Esophagus muscularis mucosa (tissue), 4 donors: ENCODE data around the gene CANX. TPM values are rescaled to one million over a fixed set of nuclear protein-coding genes. Genes with fewer than 3 reads are reported as not detected.
"Not testable (repeated sequence)": the region's sequence is repeated elsewhere in the genome, so short reads cannot be mapped to it uniquely, and the experiment has no call there.

Experiments
- DNase-seq: peaks from one replicate; pipeline ENCODE4 v3.0.0-alpha.2; 2017; ENCODE audit errors: extremely low spot score
- H3K27ac ChIP-seq, 4 donors: fragments of 200-600 bp; sonication (generic); replicated peaks in 1 of 4; 1 replicate in 3 of 4; 2 replicates in 1 of 4; pipeline ENCODE4 v1.5.1; 2016 to 2019; ENCODE audit warnings: mild to moderate bottlenecking in 1 of 4
- H3K27me3 ChIP-seq, 4 donors: fragments of 200-600 bp; sonication (generic); one replicate each; pipeline versions ENCODE4 v1.5.1 to v1.6.0; 2016 to 2019
- H3K36me3 ChIP-seq, 4 donors: fragments of 200-600 bp; sonication (generic); one replicate each; pipeline ENCODE4 v1.5.1; 2016 to 2019
- H3K4me1 ChIP-seq, 4 donors: fragments of 200-600 bp; sonication (generic); one replicate each; pipeline ENCODE4 v1.5.1; 2016 to 2019
- H3K4me3 ChIP-seq, 4 donors: fragments of 200-600 bp; sonication (generic); 1 replicate in 2 of 4; 2 replicates in 2 of 4; pipeline ENCODE4 v1.5.1; 2016 to 2019; ENCODE audit warnings: mild to moderate bottlenecking in 4 of 4, moderate library complexity in 1 of 4
- H3K9me3 ChIP-seq, 4 donors: fragments of 200-600 bp; sonication (generic); 1 replicate in 3 of 4; 2 replicates in 1 of 4; pipeline ENCODE4 v1.5.1; 2016 to 2019
- EP300 ChIP-seq: sonication (generic); formaldehyde crosslinking; IDR thresholded peaks from one replicate; pipeline ENCODE4 v1.6.1; 2017; ENCODE audit warnings: antibody characterized with exemption
- POLR2A ChIP-seq: fragments of 450-650 bp; IDR thresholded peaks from one replicate; pipeline ENCODE4 v1.6.1; 2017; ENCODE audit warnings: antibody characterized with exemption, moderate library complexity, mild to moderate bottlenecking, low read depth
- POLR2AphosphoS5 ChIP-seq, 2 donors: sonication (generic); formaldehyde crosslinking; IDR thresholded peaks; one replicate each; pipeline ENCODE4 v1.6.1; 2017; ENCODE audit warnings: antibody characterized with exemption in 2 of 2
- WGBS: methylation state at CpG from one replicate; pipeline ENCODE4 v1.1.5; 2018; 5-methylcytosine and 5-hydroxymethylcytosine counted together
- intact Hi-C: fragments of 100-400 bp; cut with DNase I; formaldehyde crosslinking; loops from one replicate; pipeline ENCODE4 v1.15.1; 2023
- total RNA-seq, 4 donors: library from RNA; depleted of rRNA; stranded (reverse); fragments of >200 nt; gene quantifications; one replicate each; pipeline versions ENCODE4 v1.1.0 to v1.2.1, GENCODE V29; 2016
- TF ChIP-seq, protein P1 (sequence below), 3 experiments: fragments of 200-600 bp in 2 of 3; fragments of 450-650 bp in 1 of 3; sonication (generic) in 2 of 3; IDR thresholded peaks; one replicate each; pipeline ENCODE4 v1.5.1; 2017 to 2019; ENCODE audit warnings: antibody characterized with exemption in 3 of 3, mild to moderate bottlenecking in 2 of 3, moderate library complexity in 1 of 3

Gene CANX
- total RNA-seq, 4 donors from 2014 or later = 230 to 403 (median 321) TPM

DNA sequence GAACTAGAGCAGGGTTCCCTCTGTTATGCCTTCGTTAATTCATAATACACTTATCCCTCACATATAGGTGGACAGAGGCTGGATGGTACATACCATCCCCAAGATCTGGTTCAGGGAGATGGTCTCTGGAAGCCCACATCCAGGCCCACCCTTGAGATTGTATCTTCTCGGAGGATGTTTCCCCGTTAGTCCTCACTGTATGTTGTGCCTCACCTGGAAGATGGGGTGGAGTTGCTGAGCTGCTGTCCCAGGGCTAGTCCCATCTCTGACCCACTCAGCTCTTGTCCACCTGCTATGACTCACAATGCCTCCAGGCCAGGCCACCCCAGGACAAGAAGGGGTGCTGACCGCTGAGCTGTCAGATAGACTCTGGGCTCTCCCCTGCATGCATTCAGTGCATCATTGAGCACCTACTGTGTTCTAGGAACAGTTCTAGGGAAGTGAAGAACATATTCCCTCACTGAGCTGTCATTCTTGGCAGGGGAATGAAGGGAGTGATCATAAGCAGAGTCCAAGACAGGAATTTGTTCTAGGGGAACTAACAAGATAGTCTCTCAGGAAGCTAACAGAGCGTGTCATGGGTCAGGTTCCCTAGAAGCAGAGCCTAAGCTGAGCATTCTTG, 17.9 kb upstream of the CANX start, which contains the start of gene CBY3:
Gene CBY3 (minus strand): TSS at position 255 of the 622 bp plus-strand sequence. CDS start 116 bp downstream, at position 139.
- Histone ChIP-seq H3K27ac (no peak within 1 kb of the TSS), H3K4me1 (peaks cover 15 to 32% (median 29%) of the 10 kb centered on the region in 4 donors), H3K27me3 (no peaks in the 10 kb centered on the region), H3K36me3 (no peaks in the 10 kb centered on the region), H3K4me3 (no peak within 1 kb of the TSS), H3K9me3 (no peaks in the 10 kb centered on the region)
- no peak for TF ChIP-seq POLR2AphosphoS5 (IDR thresholded peaks at IDR 0.05)
- TF ChIP-seq POLR2A = no peak
- TF ChIP-seq EP300 = no peak
- TF ChIP-seq, protein P1, sequence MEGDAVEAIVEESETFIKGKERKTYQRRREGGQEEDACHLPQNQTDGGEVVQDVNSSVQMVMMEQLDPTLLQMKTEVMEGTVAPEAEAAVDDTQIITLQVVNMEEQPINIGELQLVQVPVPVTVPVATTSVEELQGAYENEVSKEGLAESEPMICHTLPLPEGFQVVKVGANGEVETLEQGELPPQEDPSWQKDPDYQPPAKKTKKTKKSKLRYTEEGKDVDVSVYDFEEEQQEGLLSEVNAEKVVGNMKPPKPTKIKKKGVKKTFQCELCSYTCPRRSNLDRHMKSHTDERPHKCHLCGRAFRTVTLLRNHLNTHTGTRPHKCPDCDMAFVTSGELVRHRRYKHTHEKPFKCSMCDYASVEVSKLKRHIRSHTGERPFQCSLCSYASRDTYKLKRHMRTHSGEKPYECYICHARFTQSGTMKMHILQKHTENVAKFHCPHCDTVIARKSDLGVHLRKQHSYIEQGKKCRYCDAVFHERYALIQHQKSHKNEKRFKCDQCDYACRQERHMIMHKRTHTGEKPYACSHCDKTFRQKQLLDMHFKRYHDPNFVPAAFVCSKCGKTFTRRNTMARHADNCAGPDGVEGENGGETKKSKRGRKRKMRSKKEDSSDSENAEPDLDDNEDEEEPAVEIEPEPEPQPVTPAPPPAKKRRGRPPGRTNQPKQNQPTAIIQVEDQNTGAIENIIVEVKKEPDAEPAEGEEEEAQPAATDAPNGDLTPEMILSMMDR (IDR thresholded peaks at IDR 0.05) = no peak
- no peak for DNase-seq
- 90% methylated on average over 4 of the region's 5 CpGs for WGBS
- intact Hi-C loops = no loop called here

DNA sequence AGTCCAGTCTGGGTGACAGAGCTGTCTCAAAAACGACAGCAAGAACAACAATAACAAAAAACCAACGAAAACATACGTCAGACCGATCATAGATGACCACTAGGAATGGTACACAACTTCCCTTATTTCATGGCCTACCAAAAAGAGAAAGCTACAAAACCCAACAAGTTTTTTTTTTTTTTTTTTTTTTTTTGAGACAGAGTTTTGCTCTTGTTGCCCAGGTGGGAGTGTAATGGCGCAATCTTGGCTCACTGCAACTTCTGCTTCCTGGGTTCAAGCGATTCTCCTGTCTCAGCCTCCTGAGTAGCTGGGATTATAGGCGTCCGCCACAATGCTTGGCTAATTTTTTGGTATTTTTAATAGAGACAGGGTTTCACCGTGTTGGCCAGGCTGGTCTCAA, 9.6 kb upstream of the CANX start:
- intact Hi-C loops, H3K27ac ChIP-seq, H3K27me3 ChIP-seq, H3K36me3 ChIP-seq, H3K4me1 ChIP-seq, H3K4me3 ChIP-seq, H3K9me3 ChIP-seq, DNase-seq: not testable (repeated sequence)
- 83% methylated on average over 9 of the region's 9 CpGs for WGBS

DNA sequence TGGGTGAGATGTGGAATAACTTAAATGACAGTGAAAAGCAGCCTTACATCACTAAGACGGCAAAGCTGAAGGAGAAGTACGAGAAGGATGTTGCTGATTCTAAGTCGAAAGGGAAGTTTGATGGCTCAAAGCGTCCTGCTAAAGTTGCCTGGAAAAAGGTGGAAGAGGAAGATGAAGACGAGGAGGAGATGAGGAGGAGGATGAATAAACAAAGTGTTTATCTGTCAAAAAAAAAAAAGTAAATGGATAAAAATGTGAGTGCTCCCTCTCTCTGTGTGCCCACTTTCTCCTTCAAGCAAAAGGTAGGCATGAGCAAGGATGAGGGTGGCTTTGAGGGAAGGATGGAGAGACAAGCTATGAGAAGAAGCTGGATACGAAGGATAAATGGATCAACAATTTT, 4.2 kb upstream of the CANX start:
- no peak for TF ChIP-seq POLR2A
- TF ChIP-seq POLR2AphosphoS5 (IDR thresholded peaks at IDR 0.05) = no peak
- no peak for TF ChIP-seq EP300
- no peak overlapping the region for H3K4me3 ChIP-seq
- intact Hi-C loops = no loop called here
- no peak for DNase-seq
- H3K4me1 ChIP-seq = peaks cover 8 to 21% (median 14%) of the 10 kb centered on the region in 4 donors
- WGBS = 87% methylated on average over 6 of the region's 6 CpGs
- H3K36me3 ChIP-seq = no peaks in the 10 kb centered on the region
- H3K27me3 ChIP-seq = no peaks in the 10 kb centered on the region
- H3K27ac ChIP-seq = no peak overlapping the region
- no peaks in the 10 kb centered on the region for H3K9me3 ChIP-seq

DNA sequence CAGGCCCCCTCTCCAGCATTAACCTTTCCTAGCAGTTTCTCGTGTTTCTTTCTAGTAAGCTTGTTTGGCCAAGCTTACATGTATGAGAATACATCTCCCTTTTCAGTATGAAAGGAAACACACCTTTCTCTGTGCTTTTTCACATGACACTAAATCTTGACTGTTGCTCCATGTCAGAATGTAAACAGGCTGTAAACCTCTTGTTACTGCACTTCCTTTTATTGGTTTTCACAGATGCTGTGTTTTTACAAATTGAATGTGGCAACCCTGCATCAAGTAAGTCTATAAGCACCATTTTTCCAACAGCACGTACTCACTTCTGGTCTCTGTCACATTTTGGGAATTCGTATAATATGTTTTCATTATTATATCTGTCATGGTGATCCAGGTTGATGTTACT, 2.2 kb upstream of the CANX start:
- Histone ChIP-seq H3K4me1 (peaks cover 21 to 39% (median 34%) of the 10 kb centered on the region in 4 donors), H3K27me3 (no peaks in the 10 kb centered on the region), H3K36me3 (no peaks in the 10 kb centered on the region), H3K4me3 (no peak overlapping the region), H3K9me3 (no peaks in the 10 kb centered on the region), H3K27ac (peak overlapping the region in 1 of 4 donors; percentile 97)
- no peak for DNase-seq
- intact Hi-C loops = loop anchor here (5.0 kb wide), 1 partner anchor 36 kb away; the partner anchor contains the start of gene MAML1
- WGBS = 81% methylated on average over 3 of the region's 3 CpGs
- TF ChIP-seq POLR2A (no peak), POLR2AphosphoS5 (IDR thresholded peaks at IDR 0.05) (no peak)

DNA sequence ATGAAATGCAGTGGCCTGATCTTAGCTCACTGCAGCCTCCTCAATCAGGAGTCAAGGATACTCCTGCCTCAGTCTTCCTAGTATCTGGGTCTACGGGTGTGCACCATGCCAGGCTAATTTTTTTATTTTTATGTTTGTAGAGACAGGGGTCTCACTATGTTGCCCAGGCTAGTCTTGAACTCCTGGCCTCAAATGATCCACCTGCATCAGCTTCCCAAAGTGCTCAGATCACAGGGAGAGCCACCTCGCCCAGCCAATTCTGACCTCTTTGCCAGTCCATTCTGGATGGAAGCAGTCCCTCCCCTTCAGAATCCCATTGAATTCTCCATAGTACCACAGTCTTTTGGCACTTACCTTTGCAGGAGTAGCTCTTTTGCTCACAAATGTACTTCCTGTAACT, 1.7 kb upstream of the CANX start:
- intact Hi-C loops = loop anchor here (5.0 kb wide), 1 partner anchor 35 kb away; the partner anchor contains the start of gene MAML1
- no peak overlapping the region for H3K4me3 ChIP-seq
- 67% methylated on average over 2 of the region's 2 CpGs for WGBS

DNA sequence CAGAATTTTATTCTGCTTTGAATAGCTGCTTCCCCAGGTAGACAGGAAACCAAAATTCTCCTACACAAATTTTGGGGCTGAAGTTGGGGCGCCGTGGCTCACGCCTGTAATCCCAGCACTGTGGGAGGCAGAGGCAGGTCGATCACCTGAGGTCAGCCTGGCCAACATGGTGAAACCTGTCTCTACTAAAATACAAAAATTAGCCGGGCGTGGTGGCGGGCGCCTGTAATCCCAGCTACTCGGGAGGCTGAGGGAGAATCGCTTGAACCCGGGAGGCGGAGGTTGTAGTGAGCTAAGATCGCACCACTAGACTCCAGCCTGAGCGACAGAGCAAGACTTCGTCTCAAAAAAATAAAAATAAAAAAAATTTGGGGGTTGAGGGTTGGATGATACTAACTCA, 1.2 kb upstream of the CANX start:
- Histone ChIP-seq H3K4me1 (peaks cover 27 to 48% (median 42%) of the 10 kb centered on the region in 4 donors), H3K27ac (peak overlapping the region; percentile 93 to 97 (median 96)), H3K4me3 (peak overlapping the region; percentile 86 to 94 (median 88))
- H3K9me3 ChIP-seq, H3K36me3 ChIP-seq, DNase-seq, H3K27me3 ChIP-seq: not testable (repeated sequence)
- WGBS = 91% methylated on average over 15 of the region's 15 CpGs
- intact Hi-C loops = loop anchor here (5.0 kb wide), 1 partner anchor 35 kb away; the partner anchor contains the start of gene MAML1

More for the DNA sequence above, 1.7 kb upstream of the CANX start:
- no peak for DNase-seq
- H3K9me3 ChIP-seq = no peaks in the 10 kb centered on the region
- H3K27ac ChIP-seq = peak overlapping the region; percentile 93 to 97 (median 96)
- TF ChIP-seq, protein P1 (IDR thresholded peaks at IDR 0.05) = no peak
- no peak for TF ChIP-seq POLR2A
- H3K4me1 ChIP-seq = peaks cover 23 to 44% (median 39%) of the 10 kb centered on the region in 4 donors
- H3K36me3 ChIP-seq = no peaks in the 10 kb centered on the region
- no peaks in the 10 kb centered on the region for H3K27me3 ChIP-seq
